HG03097 (cell line): ENCODE results near the gene TTLL6.
"Not testable (repeated sequence)": the region's sequence is repeated elsewhere in the genome, so short reads cannot be mapped to it uniquely, and the experiment has no call there.

Experiments used
- ATAC-seq: cut with Tn5 transposase; IDR thresholded peaks from one replicate; pipeline ENCODE4 v1.9.1; 2021; ENCODE audit not compliant: unreplicated experiment, low FRiP score

The TTLL6 gene

DNA sequence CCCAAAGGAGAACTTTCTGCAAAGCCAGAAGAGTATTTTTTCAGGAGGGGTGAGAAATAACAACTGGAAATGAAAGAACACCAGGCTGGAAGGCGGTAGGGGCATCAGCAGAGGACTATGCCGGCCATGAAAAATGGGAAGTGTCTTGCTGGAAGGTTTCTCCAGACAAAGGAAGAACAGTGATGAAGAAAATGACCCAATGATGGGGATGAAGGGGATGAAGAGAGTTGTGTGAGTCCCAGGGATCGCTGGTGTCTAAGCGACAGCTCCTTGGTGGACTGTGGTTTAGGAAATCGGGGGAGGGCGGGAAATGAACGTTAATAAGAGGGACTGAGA, 623 bp downstream of the TTLL6 start:
- no peak for ATAC-seq

DNA sequence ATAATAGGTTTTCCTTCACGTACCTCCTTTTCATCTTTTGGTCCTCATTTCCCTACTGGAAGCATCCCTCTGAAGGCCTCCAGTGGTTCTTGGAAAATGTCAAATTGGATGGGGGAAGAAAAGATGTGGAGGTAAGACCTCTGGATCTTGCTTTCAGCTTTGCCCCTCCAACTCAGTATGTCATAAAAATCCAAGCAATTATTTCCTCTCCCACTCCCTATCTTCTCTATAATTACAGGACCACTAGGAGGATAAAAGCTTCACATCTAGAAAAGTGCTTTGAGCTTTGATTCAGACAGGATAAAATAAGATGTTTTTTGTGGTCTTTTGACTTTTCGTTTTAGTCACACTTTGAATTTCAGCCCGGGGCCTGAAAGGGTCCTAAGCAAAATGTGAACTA, 1.7 kb downstream of the TTLL6 start:
- ATAC-seq, result no peak

DNA sequence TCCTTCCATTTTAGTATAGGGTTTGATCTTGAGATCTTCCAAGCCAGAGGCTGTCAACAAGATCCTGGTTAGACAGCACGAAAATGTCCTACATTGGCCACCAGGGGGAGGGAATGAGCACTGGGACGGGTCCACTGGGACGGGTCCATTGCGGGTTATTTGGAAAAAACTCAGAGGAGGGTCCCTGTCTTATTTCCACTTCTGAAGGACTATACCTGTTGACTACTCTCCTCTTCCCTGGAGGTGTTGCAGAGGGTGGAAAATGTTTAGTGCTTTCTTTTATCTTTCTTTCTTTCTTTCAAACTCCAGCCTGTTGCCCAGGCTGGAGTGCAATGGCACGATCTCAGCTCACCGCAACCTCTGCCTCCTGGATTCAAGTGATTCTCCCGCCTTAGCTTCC, 2.5 kb downstream of the TTLL6 start:
- ATAC-seq, result no peak

DNA sequence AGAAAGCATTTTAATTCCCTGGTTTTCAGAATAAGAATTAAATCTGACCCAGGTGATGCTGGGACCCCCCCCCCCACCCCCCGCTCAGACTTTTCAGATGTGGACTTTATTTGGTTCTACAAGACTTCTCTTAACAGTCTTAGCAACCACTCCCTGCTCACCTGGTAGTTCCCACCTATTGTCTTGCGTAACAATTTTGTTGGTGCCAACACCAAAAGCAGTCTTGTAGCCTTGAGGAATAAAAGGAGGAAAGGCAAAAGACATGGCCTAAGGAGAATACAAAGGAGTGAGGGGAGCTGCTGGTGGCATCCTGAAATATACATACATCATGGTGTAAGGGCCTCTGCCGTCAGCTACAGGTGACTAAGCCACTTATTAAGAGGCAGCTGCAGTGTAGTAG, 5.0 kb downstream of the TTLL6 start:
- no peak for ATAC-seq

DNA sequence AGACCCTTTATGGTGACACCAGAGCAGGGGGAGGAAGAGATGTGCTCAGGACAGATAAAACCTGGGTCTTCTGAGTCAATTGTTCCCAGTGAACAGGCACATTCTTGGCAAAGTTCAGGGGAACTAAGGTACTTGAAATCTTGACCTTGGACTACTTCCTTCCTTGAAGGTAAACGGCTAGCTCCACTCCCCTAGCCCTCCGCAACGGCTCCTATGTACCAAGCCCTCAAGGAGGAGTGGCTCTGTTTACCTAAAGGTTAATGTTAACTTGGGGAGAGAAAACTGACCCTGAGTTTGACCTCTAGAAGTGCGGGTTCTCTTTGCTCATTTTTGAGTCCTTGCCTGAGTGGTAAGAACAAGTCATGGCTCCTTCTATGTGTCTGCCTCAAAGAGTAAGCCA, 7.8 kb downstream of the TTLL6 start:
- no peak for ATAC-seq

DNA sequence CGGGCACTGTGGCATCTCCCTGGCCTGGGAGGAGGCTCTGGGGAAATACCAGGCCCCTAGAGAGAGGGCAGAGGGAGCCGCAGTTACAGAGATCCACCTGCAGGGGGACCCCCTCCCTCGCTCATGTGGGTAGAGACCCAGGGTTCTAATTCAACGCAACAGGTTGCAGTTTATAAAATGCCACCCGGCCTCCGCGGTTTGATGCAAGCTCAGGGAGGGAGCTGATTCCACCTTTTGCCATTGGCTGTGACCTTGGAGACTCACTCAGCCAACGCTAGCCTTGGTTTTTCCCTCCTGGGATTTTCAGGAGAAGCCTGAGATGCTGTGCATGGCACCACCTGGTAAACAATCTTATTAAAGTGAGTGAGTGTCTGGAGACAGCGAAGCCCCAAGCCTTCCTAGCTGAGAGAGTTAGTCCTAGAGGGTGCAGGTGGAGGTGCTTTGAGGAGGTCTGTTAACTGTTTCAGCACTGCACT, 12.1 kb downstream of the TTLL6 start:
- ATAC-seq, result no peak

DNA sequence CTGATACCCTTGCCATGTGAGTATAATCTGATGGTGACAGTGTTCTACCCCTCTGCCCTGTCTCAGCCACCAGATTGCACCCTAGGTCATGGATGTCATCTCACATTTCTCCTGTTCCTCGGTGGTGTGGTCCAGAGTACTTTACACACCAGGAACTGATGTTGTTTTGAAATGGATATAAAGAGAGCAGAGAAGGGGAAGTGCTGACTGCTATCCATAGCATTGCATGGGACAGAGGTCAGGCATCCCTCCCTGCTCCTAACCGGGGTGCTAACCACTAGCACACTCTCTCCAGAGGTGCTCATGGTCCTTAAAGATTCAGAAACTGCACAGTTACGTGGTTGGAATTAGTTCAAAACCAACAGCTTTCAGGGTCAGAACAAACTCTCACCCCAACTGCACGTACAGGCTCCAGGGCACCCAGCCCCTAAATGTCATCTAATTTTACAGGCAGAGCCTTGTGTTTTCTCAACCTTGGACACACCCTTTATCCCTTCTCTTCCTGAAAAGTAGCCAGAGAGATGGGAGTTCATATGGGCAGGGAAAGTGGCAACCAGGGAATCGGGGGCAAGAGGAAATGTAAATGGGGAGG, 16.3 kb downstream of the TTLL6 start:
- no peak for ATAC-seq

DNA sequence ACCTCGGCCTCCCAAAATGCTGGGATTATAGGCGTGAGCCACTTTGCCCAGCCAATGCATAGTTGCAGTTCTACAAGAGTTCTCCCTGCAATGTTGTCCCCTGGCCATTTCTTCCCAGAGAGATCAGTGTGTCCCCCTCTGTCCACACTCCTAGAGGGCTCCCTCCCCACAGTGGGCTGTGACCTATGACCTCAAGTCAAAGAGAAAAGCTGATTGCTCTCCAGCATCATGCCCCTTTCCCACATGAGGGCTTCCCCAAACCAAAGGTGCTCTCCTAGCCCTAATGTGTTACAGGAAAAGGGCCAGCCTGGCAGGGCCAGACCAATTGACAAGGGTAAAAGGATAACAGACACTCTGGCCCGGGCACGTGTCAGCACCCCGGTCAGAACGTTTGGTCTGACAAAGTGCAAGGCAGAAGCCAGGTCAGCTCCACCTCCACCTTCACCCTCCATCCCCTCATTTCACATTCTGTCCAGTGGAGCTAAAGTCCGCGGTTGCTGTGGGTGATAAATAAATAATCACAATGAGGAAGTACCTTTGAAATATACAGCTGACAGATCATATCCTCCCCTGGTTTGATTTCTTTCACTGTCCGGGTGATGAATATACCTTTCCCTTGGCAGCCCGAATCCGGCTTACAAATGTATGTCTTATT, 17.8 kb downstream of the TTLL6 start:
- ATAC-seq, result no peak

DNA sequence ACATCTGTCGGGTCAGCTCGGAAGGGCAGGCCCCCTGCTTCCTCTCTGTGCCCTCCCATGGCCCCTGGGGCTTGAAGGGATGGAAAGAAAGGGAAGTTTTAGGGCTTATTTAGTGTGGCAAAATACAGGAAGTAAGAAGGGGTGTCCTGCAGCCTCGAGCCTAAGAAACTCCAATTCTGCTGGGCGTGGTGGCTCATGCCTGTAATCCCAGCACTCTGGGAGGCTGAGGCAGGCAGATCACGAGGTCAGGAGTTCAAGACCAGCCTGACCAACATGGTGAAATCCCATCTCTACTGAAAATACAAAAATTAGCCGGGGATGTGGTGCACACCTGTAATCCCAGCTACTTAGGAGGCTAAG, 20.9 kb downstream of the TTLL6 start:
- ATAC-seq, result not testable (repeated sequence)

DNA sequence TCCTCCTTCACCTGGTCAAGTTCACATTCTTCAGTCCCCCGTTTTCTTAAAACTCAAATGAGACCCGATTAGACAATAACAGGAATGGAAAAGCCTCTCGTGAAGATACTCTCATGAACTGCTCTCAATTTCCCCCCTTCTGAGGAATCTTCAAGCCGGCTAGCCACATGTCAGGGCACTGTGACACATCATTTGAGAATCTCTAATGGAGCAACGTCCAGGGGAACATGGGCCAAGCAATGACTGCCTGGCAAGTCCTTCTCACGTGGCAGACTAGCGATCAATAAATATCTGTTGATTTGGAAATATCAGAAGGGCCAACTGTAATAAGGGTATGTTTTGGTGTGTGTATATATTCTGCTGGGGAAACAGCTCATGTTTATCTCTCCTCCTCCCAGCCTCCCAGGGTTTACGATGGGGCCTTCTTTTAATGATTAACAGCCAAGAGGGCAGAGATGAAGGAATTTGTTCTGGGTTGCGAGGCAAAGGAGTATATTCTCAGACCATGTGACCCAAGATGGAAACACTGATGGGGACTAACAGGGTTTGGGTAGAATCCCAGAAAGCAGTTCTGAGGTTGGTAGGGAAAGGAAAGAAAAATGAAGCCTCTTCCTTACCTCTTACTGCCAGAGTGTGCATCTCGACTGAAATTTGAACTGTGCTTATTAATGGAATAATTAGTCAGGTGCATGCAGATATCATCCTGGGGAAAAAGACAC, 21.4 kb downstream of the TTLL6 start:
- ATAC-seq, result no peak

DNA sequence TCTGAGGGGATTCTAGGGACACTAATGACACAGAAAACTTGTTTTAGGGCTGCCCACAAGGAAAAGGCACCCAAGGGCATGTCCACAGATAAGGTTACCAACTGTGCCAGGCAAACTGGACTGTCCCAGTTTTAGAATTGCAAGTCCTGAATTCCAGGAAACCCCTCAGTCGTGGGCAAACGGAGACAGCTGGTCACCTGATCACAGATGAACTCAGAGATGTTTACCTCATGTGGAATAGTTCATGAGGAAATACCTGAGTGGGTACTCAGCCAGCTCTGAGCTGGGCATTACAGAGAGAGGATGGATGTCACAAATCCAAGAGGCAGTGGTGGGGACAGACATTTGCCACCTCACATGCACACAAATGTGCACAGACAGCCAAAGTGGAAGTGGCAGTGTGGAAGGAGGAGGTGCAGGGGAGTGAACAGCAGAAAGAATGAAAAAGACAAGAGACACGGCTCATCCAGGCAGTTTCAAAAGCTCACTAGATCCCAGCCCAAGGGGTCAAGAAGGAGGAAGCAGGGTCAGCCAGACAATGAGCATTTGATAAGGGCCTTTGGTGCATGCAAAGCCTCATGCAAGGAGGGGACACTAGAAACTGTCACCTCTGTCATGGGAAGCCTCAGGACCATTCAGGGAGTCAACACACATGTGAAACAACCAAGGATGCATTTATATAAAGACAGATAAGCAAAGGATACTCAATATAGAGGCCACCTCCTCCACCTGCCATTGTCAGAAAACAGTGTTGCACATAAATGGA, 24.8 kb downstream of the TTLL6 start:
- ATAC-seq, result no peak

DNA sequence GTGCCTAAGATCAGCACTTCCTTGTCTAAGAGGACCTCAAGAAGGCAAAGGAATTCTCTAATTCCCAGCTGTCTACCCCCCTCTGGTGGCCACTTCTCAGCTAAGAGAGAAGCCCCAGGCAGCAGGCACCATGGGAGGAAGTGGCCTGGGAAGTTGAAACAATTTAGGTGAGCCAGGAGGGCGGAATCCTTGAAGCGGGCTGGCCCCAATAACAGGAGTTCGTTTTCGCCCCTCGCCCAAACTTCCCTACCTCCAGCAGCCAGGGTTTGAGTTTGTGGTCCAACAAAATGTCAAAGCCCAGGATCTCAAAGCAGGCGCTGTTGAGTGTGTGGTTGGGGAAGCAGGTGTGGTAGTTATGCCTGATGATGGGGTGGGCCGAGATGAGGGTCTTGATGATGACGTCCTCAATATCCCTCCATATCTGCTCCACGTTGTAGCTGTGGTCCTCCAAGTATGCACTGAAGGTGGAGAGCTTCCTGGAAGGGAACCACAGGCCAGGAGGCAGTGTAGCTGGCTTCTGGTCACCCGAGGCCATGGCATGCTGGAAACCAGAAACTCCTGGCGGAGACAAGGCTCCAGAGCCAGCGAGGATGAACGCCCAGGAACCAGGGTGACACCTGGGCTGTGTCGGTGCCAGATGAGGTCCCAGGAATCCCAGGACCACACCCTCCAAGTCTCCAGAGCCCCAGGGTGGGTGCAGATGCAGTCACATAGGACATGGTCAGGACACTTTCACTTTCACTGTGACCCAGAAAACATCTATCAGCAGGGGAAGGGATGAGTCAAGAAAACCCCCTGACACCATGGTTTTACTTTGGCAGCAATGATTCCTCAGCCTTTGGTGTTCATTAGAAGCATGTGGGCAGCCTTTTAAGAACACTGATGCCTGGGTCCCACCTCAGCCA, 25.6 kb downstream of the TTLL6 start:
- no peak for ATAC-seq

DNA sequence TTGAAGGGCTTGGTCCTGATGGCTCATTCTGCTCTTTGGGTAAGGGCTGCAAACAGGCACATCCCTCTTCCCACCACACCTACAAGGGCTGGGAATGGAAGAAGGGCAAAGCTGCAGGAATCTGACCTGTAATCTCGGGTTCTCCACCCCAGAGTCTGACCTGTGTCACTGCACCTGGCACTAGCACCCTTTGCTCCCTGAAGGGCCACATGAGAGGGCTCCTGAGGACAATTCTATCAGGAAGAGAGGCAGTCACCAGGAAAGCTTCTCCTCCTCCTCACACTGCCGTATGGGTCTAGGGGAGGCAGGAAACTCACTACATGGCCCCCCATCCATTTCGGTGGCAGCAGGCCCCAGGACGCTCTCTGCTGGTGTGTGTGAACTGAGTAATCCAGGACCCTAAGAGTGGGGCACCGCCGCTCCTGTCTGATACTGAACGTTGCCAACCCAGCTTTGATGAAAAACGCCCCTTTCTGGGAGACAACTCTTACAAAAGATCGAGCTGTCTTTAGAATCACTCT, 26.4 kb downstream of the TTLL6 start:
- ATAC-seq, result no peak

DNA sequence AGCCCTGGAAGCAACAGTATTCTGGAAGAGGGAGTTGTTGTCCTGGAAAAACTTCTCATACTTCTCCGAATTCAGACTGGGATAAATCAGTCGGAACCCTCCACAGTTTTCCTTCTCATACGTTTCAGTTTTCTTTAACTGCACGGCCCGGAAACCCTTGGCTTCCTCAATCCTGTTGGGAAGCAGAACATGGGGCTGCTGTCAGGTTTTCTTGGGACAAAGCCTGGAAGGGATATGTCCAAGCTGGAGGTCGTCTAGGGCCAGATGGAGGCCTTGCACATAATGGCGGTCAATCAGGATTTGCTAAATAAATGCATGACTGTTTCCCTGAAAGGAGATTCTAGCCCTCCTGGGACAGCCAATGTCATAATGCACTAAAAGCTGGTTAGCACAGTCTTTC, 29.2 kb downstream of the TTLL6 start:
- ATAC-seq, result no peak

DNA sequence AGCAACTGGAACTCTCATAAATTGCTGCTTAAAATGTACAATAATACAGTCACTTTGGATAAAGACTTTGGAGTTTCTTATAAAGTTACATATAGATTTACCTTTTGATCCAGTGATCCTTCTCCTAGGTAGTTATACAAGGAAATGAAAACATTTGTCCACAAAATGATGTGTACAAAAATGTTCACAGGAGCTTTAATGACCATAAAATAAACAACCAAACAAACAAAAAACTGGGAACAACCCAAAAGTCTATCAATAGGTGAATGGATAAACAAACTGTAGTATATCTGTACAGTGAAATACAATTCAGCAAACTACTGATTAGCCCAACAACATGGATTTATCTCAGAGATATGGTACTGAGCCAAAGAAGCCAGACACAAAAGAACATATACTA, 37.6 kb downstream of the TTLL6 start:
- no peak for ATAC-seq

DNA sequence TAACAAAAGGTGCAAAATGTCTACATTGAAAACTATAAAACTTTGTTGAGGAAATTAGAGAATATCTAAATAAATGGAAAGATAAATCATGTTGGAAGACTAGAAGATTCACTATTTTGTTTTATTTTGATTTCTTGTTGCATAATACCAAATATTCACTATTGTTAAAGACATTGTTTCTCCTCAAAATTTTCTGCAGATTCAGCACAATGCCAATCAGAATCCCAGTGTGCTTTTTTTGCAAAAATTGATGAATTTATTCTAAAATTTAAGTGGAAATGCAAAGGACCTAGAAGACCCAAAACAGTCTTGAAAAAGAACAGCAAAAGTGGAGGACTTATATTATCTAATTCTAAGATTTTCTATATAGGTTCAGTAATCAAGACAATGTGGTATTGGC, 40.4 kb downstream of the TTLL6 start:
- ATAC-seq, result no peak

DNA sequence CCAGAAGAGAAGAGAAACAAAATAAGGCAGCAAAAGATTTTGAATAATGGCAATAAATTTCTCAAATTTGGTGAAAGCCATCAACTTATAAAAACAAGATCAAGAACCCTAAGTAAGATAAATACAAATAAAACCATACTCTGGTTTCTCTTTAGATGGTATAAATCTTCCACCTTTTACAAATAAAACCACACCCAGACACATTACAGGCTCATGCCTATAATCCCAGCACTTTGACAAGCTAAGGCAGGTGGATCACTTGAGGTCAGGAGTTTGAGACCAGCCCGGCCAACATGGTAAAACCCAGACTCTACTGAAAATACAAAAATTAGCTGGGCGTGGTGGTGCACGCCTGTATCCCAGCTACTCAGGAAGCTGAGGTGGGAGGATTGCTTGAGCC, 43.8 kb downstream of the TTLL6 start:
- no peak for ATAC-seq

DNA sequence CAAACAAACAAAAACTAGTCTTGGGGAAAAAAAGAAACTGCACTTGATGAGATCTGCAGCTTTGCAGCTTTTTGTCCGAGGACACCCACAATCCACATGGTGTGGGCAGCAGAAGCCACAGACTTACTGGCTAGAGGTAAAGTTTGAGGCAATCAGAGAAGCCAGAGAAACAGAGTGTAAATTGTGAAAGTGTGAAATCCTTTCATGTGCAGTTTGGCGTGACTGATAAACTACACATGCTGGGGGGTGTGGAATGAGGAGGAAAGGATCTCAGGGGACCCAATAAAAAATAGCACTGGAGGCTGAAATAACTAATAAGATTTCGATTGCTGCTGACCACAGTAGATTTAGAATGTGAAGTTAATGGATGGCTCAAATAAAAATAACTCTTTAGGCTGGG, 46.1 kb downstream of the TTLL6 start:
- no peak for ATAC-seq

DNA sequence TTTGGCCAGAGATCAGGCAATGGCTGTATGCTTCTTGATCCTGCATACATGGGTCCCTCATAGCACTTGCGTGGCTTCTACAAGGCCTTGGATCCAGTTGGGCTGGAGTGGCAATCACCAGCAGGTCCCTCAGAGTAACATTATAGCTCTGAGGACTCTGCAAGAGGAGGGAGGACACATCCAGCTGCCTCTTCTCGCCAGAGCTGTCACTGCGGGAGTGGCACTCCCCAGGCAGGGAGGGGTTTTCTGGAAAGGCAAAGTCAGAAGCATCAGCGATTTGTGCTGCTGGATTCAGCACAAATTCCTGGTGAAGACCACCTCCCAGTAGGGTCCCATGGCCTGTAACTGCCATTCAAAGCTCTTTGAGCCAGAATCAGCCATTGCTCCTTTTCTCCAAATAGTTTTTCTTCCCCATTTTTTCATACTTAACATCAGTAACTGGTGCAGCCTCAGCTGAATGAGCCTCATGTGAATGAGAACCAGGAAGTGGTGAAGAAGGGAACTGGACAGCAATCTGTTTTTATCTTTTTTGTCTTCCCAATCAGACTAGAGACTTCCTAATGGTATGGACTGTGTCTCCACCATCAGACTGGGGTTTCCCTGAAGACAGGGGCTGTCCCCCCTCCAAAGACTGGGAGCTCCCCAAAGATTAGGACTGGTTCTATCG, 47.9 kb downstream of the TTLL6 start:
- no peak for ATAC-seq

DNA sequence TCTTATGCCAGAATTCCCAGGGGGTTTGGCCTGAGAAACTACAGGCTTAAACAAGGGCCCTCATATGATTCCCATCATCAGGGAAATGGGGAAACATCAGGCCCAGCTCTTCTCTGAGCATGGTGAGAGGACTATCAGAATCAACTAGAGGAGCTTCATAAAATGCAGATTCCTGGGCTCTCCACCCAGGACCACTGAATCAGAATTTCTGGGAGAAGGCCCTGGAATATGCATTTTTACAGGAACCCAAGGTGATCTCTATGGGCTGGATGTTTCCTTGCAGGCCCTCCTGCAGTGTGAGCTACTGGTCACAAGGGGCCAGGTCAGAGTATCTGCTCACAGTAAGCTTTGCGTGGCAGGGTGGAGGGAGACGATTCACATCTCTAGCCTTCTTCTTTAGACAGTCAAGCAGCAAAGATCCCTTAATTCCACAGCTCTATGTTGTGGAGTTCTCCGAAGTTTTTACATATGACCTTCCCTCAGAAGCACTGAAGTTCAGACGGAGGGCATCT, 49.7 kb downstream of the TTLL6 start:
- no peak for ATAC-seq
